T-helper 2 cell treated with Interferon-gamma antibody and Interleukin-4, amounts not matched to agents 100 ng/mL and 5 ng/mL, for 36 hours (primary cell): ENCODE measurements around the gene RPL27. TPM values are rescaled to one million over a fixed set of nuclear protein-coding genes. Genes with fewer than 3 reads are reported as not detected.

Experiments used
- intact Hi-C: fragments of 100-400 bp; cut with micrococcal nuclease; formaldehyde crosslinking; loops from one replicate; pipeline ENCODE4 v1.15.1; 2023
- total RNA-seq: library from RNA; stranded (reverse); gene quantifications from 2 replicates; pipeline ENCODE4 v1.2.3, GENCODE V29; 2022

The RPL27 gene
- total RNA-seq, 1 donor from 2014 or later, result 943 TPM

GRCh38 chr17:43020030-43020621 lies 21.9 kb downstream of the RPL27 start:
- intact Hi-C loops, result loop anchor here (2.0 to 5.0 kb wide), 2 partner anchors 39 to 343 kb away; partner anchors contain the start of genes PLEKHH3, PTGES3L and RUNDC1

- intact Hi-C loops, result loop anchor here (2.0 to 5.0 kb wide), 2 partner anchors 40 to 344 kb away; partner anchors contain the start of genes PLEKHH3, PTGES3L and RUNDC1
These were observed 22.8 kb downstream of the RPL27 start for GRCh38 chr17:43020789-43021740.

GRCh38 chr17:43021741-43022512 lies 23.7 kb downstream of the RPL27 start, which contains the start of gene VAT1:
Gene VAT1, minus strand, starts transcription at chr17:43022385. Its CDS starts 63 bp downstream, at chr17:43022322.
- intact Hi-C loops, result loop anchor here (2.0 to 5.0 kb wide), 2 partner anchors 41 to 345 kb away; partner anchors contain the start of genes PLEKHH3, PTGES3L and RUNDC1

DNA sequence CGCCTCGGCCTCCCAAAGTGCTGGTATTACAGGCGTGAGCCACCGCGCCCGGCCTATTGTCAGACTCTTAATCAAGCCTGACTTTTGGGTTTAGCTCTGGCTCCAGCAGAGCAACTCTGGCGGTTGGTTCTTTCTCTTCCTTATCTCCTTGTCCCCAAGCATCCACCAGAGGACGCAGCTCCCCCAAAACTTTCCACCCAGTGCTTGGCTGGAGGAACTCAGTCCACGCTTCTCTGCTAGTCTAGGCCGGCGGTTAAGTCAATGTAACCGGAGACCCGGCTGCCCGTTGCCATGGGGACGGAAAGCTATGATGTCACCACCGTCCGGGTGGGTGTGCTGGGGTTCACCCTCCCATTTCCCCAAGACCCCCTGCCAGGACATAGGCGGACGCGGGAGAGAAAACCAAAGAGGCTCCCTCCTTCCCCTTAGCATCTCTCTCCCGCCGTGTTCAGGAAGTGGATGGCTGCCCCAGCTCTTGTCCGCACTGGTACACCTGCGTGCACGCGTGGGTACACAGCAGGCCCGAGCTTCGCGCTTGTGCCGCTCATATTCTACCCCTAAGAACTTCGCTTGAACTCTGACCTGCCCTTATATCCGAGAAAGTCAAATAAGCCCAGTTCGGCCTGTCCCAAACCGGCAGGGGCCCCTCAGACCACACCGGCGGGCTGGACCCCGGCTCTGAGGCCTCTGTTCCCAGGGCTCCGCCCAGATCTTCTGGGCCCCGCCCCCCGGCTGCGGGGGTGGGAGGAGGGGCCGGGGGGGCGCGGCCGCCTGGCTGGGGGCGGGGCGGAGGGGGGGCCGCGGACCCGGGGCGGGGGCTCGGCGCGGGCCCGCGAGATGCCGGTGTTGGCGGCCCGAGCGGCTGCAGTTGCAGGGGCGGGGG lies 26.4 kb downstream of the RPL27 start, which contains the start of gene RND2:
Gene RND2, plus strand, starts transcription at position 825 of the 883 bp plus-strand sequence. CDS start 117 bp downstream, outside the sequence.
- intact Hi-C loops, result loop anchor here (1.0 to 5.0 kb wide), 3 partner anchors 101 to 347 kb away; partner anchors contain the start of genes BRCA1 and PLEKHH3

DNA sequence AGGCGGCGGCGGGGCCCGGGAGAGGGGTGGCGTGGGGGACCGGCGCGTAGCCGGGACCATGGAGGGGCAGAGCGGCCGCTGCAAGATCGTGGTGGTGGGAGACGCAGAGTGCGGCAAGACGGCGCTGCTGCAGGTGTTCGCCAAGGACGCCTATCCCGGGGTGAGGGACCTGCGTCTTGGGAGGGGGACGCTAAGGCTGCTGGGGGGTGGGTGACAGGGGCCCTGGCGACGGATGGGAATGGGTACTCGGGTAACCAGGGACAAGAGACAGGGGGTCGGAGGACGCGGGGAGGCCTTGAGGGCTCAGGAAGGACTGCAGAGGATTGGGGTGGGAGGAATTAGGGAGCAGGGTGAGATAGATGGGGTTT lies 27.1 kb downstream of the RPL27 start:
- intact Hi-C loops, result loop anchor here (1.0 to 5.0 kb wide), 2 partner anchors 100 to 312 kb away; partner anchors contain the start of gene BRCA1

DNA sequence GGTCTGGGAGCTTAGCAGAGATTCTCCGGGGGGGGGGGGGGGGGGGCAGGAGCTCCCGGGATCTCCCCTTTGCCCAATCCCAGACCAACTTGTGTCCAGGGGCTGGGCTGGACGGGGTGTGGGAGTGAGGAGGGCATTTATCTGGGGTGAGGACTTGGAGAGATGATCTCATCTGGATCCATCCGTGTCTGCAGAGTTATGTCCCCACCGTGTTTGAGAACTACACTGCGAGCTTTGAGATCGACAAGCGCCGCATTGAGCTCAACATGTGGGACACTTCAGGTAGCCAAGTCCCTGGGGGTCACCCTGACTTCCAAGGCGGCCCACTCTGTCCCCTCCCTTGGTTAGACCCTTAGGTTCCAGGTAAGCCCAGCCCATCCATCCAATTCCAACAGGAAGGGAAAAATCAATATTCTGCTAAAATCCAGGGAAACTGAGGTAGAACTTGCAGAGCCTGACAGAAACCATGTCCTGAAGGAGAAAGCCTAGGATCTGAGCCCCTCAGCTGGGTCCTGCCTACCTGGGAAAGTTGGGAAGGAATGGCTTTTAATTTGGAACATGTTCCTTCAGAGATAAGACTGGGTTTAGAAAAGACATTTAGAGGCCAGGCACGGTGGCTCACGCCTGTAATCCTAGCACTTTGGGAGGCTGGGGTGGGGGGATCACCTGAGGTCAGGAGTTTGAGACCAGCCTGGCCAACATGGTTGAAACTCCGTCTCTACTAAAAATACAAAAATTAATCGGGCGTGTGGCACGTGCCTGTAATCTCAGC lies 27.7 kb downstream of the RPL27 start:
- intact Hi-C loops, result loop anchor here (1.0 to 5.0 kb wide), 2 partner anchors 99 to 311 kb away; partner anchors contain the start of gene BRCA1

- intact Hi-C loops, result loop anchor here (5.0 kb wide), 1 partner anchor 311 kb away; no protein-coding TSS in a partner anchor
These were observed 28.4 kb downstream of the RPL27 start for GRCh38 chr17:43026595-43026994.

DNA sequence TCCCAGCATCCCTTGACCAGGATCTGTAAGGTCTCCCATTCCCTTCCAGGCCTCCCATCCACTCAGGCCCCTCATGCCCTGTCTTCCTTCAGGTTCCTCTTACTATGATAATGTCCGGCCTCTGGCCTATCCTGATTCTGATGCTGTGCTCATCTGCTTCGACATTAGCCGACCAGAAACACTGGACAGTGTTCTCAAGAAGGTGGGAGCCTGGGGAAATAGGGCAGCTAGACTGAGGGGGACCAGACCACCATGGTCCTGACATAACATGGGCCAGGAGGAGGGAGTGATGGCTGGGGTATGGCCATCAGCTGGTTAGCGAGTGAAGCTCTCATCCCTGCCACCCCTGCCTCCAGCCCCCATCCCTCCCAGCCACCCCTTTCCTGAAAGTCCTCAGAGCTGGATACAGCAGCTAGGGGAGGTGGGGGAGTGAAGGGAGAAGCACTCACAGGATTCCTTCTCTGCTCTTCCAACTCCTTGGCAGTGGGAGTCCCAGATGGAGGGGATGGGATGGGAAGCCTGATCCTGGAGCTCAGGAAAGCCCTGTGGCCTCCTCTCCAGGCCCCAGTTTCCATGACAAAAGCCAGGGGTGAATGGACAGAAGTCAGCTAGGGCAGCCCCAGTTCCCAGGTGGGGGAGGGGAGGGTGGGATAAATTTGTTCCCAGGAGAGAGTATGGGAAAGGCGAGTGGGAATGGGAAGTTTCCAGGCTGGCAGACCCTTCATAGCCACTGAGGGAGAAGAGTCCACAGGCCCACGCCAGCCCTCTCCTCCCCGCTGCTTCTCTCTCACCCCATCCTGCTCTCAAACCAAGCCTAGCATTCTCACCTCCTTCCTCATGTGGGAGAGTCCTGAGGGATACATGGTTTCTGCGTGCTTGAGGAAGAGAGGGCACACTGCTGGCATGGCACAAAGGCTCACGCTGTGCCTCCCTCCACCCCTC lies 29.1 kb downstream of the RPL27 start:
- intact Hi-C loops, result loop anchor here (5.0 kb wide), 1 partner anchor 310 kb away; no protein-coding TSS in a partner anchor

DNA sequence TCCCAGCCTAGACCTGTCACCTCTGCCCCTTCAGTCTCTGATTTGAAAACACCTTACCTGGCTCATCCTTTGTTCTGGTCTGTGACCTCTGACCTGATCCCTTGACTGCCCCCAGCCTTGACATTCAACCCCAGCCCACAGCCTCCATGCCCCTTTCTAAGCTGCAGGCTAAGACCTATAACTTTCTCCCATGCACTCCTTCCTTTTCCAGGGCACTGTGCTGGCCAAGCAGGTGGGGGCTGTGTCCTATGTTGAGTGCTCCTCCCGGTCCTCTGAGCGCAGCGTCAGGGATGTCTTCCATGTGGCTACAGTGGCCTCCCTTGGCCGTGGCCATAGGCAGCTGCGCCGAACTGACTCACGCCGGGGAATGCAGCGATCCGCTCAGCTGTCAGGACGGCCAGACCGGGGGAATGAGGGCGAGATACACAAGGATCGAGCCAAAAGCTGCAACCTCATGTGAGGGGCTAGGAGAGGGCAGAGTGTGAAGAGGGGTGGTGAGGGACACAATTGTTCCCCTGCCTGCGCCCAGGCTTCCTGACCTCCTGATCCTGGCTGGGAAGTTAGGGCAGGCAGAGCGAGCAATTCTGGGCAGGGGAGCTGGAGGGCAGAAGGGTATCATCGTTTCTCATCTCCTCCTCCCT lies 30.1 kb downstream of the RPL27 start:
- intact Hi-C loops, result loop anchor here (5.0 kb wide), 1 partner anchor 309 kb away; no protein-coding TSS in a partner anchor

DNA sequence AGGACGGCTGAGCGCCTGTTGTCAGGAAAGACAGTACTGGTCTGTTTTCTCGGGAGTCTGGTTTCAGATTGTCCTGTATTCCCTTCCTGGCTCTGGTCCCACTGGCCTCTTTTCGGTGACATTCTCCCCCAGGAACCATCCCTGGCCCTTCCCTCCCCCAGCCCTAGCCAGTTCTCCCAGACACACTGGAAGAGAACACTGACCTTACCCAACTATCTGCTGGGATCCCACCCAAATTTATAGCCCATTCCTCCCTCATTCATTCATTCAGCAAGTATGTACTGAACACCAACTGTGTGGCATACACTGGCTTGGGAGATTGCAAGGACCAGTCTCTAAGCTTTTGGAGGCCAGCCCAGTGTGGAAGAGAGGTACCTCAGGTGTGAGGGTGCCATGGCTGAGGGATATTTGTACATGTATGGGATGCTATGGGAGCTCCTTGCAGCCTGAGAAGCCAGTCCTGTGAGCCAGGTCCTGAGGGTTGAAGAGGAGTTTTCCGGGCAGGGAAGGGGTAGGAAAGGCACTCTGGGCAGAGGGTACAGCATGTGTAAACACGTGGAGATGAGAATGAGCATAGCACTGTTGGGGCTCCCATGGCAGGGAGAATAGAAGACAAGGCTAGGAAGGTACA lies 32.0 kb downstream of the RPL27 start:
- intact Hi-C loops, result no loop called here

- intact Hi-C loops, result no loop called here
These were observed 33.4 kb downstream of the RPL27 start for GRCh38 chr17:43031666-43032065.

DNA sequence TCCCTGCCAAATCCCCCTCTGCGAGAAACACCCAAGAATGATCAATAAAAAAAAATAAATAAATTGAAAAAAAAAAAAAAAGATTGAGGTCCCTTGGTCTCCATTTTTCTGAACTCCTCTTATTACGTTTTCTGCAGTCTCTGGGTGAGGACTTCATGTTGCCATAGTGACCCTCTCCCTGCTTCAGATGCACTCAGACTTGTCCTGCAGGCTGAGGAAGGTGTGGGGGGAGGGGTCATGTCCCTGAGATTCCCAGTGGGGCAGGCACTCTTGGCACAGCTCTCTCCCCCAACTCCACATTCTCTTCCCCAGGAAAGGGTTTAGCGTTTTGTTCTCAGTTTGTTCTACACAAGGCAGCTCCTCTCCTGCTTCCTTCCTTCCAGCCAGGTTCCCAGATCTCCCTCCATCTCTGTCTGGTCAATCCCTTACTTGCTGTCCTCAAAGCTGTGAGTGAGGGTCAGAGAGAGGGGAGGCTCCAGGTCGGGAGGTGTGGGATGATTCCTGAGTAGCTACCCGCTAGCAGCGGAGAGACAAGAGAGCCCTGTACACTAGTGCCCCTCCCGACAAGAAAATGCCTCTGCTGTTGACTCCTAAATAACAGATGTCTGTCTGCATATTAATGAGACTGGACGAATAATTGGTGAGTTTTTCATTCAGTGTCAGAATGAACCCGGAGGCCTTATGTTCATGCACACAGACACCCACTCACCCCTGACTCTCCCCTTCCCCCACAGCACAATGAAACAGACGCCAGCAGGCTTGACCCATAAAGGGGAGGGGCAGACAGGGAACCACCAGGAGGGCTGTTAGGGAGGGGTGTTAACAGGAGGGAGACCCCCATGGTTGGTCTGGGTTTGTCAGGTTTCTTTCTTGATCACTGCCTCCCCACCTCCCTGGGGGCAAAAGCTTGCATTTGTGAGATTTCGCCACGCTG lies 36.0 kb downstream of the RPL27 start:
- intact Hi-C loops, result no loop called here

DNA sequence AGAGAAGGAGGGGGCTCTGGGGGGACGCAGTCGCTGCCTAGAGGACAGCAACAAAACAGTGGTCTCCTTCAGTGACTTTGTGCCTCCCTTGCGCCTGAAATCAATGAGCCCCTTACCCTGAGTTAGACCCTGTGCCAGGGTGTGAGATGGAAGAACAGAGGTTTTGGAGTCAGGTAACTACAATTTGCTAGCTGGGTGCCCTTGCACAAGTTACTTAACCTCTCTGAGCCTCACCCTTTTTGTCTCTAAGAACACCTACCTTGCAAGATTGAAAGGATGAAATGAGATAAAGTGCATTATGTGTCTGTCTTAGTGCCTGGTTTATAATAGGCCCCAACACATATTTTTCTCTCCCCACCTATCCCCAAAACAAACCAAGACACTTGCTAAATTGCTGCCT lies 36.7 kb downstream of the RPL27 start:
- intact Hi-C loops, result no loop called here

DNA sequence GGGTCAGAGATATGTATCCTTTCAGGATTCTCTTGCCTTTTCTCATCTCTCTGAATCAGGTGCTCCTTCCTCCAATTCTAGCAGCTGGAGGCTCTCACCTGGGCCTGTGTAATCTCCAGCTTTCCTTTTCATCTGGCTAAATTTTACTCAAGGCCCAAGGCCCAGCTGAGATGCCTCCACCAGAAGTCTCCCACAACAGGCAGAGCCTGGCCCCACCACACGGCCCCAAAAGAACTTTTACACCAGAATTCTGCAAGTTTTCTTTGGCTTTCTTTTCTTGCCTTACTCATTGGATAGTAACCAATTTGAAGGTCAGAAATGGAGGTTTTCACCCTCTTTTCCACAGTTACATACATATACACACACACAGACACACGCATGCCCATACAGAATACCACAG lies 41.4 kb downstream of the RPL27 start:
- intact Hi-C loops, result no loop called here

- intact Hi-C loops, result no loop called here
These were observed 42.4 kb downstream of the RPL27 start for GRCh38 chr17:43040655-43041054.
